ENCODE results near the gene CITED4. TPM values are rescaled to one million over a fixed set of nuclear protein-coding genes. Genes with fewer than 3 reads are reported as not detected.

The CITED4 gene
- total and polyA plus RNA-seq, 9 of the 15 experiments (the other 6 are each of a cell fraction or from before 2014, with no cell fraction given): 0.11 to 1.2 (median 0.17) TPM; not detected in 2

- TF ChIP-seq E2F8 (IDR thresholded peaks at IDR 0.05; ENCODE audit: low read depth, partially characterized antibody) (no peak), MAFF (IDR thresholded peaks at IDR 0.05; ENCODE audit: low read length) (no peak), RB1 (IDR thresholded peaks at IDR 0.05; ENCODE audit: low read depth) (no peak), RAD21 (CRISPR knock-in tag; conservative IDR thresholded peaks at IDR 0.05 in 1 of 2, IDR thresholded peaks at IDR 0.05 in 1 of 2) (peak; percentile 45 to 55; a peak in 3 of 4 replicates), DACH1 (IDR thresholded peaks at IDR 0.05; ENCODE audit: partially characterized antibody) (no peak), GATAD2B (IDR thresholded peaks at IDR 0.05; ENCODE audit: borderline replicate concordance) (no peak), HDAC6 (IDR thresholded peaks at IDR 0.05; ENCODE audit: low read depth, low read length) (no peak), NCOA6 (IDR thresholded peaks at IDR 0.05) (no peak), ZNF224 (CRISPR knock-in tag; IDR thresholded peaks at IDR 0.05) (no peak), POU5F1 (IDR thresholded peaks at IDR 0.05; ENCODE audit: borderline replicate concordance, low read depth, low read length, partially characterized antibody) (no peak), SNAPC5 (CRISPR knock-in tag; IDR thresholded peaks at IDR 0.05) (no peak), KDM2B (CRISPR knock-in tag; IDR thresholded peaks at IDR 0.05) (no peak), HMGN3 (IDR thresholded peaks at IDR 0.05; ENCODE audit: borderline replicate concordance, extremely low read depth, insufficient read length, low read depth, low read length) (no peak), BRF1 (IDR thresholded peaks at IDR 0.05; ENCODE audit: borderline replicate concordance, extremely low read depth, insufficient read length) (no peak), DLX4 (CRISPR knock-in tag; IDR thresholded peaks at IDR 0.05) (no peak), PBX2 (CRISPR knock-in tag; IDR thresholded peaks at IDR 0.05; ENCODE audit: low read depth) (no peak), PBX2 (tag; conservative IDR thresholded peaks at IDR 0.05; ENCODE audit: low read depth) (no peak), RHOXF2B (CRISPR knock-in tag; conservative IDR thresholded peaks at IDR 0.05) (no peak), EHMT2 (IDR thresholded peaks at IDR 0.05) (peak; percentile 59; the same call in 1 of the 2 replicates)
- TF ChIP-seq, protein P1, sequence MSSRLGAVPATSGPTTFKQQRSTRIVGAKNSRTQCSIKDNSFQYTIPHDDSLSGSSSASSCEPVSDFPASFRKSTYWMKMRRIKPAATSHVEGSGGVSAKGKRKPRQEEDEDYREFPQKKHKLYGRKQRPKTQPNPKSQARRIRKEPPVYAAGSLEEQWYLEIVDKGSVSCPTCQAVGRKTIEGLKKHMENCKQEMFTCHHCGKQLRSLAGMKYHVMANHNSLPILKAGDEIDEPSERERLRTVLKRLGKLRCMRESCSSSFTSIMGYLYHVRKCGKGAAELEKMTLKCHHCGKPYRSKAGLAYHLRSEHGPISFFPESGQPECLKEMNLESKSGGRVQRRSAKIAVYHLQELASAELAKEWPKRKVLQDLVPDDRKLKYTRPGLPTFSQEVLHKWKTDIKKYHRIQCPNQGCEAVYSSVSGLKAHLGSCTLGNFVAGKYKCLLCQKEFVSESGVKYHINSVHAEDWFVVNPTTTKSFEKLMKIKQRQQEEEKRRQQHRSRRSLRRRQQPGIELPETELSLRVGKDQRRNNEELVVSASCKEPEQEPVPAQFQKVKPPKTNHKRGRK (tag; IDR thresholded peaks at IDR 0.05): no peak
Measured at GRCh38 chr1:40840526-40841323, 21.4 kb downstream of the CITED4 start (continued).

All from K562 (cell line).